ENCODE measurements around the gene KCTD15.

DNA sequence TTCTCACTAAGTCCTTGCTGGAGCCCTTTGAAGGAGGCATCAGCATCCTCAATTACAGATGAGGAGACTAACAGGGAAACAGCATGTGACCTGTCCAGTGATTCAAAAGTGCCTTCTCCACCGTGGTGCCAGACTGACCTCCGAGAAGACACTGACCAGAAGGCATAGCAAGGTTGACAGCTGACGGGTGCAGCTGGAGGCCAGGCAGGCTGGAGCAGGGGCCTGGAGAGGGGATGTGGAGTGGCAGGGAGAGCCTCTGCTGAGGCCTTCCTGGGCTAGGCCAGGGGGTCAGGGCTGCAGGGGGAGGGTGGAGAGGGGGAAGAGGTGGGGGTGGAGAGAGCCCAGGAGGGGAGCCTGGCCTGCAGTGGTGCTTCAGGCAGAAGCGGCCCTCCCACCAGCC is 66.3 kb downstream of the KCTD15 start:
- TF ChIP-seq, protein P1, sequence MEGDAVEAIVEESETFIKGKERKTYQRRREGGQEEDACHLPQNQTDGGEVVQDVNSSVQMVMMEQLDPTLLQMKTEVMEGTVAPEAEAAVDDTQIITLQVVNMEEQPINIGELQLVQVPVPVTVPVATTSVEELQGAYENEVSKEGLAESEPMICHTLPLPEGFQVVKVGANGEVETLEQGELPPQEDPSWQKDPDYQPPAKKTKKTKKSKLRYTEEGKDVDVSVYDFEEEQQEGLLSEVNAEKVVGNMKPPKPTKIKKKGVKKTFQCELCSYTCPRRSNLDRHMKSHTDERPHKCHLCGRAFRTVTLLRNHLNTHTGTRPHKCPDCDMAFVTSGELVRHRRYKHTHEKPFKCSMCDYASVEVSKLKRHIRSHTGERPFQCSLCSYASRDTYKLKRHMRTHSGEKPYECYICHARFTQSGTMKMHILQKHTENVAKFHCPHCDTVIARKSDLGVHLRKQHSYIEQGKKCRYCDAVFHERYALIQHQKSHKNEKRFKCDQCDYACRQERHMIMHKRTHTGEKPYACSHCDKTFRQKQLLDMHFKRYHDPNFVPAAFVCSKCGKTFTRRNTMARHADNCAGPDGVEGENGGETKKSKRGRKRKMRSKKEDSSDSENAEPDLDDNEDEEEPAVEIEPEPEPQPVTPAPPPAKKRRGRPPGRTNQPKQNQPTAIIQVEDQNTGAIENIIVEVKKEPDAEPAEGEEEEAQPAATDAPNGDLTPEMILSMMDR (IDR thresholded peaks at IDR 0.05): no peak
- TF ChIP-seq EZH2 (IDR thresholded peaks at IDR 0.05; ENCODE audit: borderline replicate concordance, insufficient read depth, low read depth, low read length, poor library complexity, severe bottlenecking): no peak
